ENCODE measurements around the gene PADI1.

PADI1 gene

DNA sequence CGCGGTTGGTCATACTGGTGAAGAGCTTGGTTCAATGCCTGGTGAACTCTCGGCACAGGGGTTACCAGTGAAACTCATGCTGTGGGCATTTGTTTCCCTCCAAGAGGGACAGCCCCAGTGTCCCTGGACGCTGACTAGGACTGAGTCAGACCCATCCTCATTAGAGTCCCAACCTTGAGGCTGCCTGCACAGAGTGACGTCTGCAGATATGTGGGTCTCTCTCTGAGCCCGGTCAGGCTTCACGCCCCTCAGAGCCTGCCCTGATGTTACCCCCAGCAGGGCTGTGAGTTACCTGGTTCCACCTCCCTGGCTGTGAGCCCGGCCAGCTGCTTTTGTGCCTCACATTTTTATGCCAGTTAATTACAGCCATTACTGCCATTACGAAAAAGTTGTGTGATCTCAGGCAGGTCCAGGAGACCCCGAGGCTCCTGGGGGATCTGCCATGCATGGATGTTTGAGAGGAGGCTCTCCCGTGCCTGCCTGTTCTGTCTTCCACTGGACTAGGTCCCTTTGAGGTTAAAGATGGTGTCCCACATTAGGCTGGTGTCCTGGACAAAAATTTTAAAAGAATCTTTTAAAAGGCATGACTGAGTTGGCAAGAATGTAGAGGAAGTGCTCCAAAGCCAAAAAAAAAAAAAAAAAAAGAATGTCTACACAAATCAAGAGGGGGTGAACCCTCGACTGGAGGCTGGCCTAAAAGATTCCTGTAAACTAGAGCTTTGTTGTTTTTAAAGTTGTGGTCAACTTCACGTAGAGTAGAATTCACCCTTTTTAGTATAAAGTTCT, 36.6 kb upstream of the PADI1 start:
- H3K4me1 Mint-ChIP-seq, result no peaks in the 10 kb centered on the region
- no peak overlapping the region for H3K27ac Mint-ChIP-seq
- H3K4me3 Mint-ChIP-seq, result no peak overlapping the region
- peaks cover 22% of the 10 kb centered on the region for H3K27me3 Mint-ChIP-seq
- DNase-seq (no peak), ATAC-seq (no peak)
- no peaks in the 10 kb centered on the region for H3K9me3 Mint-ChIP-seq

DNA sequence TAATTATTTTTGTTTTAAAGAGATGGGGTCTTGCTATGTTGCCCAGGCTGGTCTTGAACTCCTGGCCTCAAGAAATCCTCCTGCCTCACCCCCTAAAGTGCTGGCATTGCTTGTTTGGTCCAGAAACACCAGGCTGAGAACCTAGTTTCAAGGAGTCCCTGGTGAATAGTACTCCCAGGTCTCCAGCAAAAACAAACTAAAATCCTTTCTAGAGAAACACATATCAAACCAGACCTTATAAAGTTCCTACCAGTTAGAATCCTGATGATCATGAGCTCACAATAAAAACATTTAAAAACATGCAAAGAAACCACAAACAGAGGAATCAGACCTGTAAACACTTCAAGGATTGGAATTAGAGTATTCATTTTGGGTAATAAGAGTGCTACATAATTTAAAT, 34.4 kb upstream of the PADI1 start:
- peaks cover 23% of the 10 kb centered on the region for H3K27me3 Mint-ChIP-seq
- ATAC-seq (no peak), DNase-seq (no peak)
- H3K4me1 Mint-ChIP-seq, result no peaks in the 10 kb centered on the region
- H3K27ac Mint-ChIP-seq, result no peak overlapping the region
- peaks cover 0 to 14% of the 10 kb centered on the region in 2 donors for H3K9me3 Mint-ChIP-seq
- no peak overlapping the region for H3K4me3 Mint-ChIP-seq

DNA sequence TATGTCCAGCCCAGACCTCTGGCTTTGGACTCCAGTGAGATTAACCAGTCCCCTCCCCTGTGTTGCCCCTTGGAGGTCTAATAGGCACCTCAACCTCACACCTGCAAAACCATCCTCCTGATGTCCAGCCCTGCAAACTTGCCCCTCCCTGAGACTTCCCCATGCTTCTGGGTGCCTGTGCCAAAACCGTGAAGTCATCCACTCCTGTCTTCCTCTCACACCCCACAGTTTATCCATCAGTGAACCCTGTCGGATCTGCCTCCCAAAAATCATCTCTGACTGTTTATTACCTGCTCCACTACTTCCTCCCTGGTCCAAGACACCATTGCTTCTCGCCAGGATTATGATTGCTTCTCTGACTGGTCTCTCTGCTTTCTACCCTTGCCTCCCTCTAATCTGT, 31.7 kb upstream of the PADI1 start:
- Mint-ChIP-seq H3K27me3 (peaks cover 22% of the 10 kb centered on the region), H3K4me3 (no peak overlapping the region), H3K9me3 (peaks cover 0 to 14% of the 10 kb centered on the region in 2 donors), H3K4me1 (no peaks in the 10 kb centered on the region), H3K27ac (peak overlapping the region in 1 of 2 donors; percentile 0)
- DNase-seq (no peak), ATAC-seq (no peak)

DNA sequence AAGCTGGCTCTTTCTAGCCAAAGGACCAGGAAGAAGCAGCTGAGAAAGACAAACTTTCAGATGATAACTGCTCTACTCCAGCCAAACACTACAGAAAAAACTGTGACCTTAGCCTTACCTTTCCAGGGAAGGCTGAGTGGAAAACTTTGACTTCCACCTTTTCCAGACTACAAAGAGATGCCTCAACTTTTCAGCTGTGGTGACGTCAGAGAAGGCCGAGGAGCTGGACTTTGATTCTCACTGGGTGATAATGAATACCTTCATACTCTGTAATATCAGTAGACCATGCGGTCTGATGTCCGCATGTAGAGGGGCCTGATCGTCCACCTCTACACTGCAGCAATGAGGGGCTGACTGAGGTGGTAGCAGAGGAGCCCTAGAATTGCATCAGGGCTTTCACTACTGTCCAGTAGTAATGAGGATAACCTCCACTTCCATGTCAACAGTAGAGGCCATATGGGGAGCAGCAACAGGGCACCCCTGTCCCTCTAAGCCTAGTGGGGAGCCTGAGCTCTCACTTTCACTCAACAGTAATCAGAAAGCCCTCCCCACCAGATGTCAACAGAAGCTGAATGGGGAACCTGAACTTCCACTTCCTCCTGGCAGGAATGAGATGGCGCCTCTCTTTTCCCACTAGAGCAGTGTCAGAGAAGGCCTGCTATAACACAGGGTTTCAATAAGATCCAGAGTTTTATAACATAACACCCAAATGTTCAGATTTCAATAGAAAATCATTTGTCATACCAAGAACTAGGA, 28.4 kb upstream of the PADI1 start:
- peaks cover 0 to 14% of the 10 kb centered on the region in 2 donors for H3K9me3 Mint-ChIP-seq
- no peak overlapping the region for H3K4me3 Mint-ChIP-seq
- DNase-seq (no peak), ATAC-seq (no peak)
- peaks cover 16% of the 10 kb centered on the region for H3K4me1 Mint-ChIP-seq
- no peak overlapping the region for H3K27ac Mint-ChIP-seq
- peaks cover 47% of the 10 kb centered on the region for H3K27me3 Mint-ChIP-seq

DNA sequence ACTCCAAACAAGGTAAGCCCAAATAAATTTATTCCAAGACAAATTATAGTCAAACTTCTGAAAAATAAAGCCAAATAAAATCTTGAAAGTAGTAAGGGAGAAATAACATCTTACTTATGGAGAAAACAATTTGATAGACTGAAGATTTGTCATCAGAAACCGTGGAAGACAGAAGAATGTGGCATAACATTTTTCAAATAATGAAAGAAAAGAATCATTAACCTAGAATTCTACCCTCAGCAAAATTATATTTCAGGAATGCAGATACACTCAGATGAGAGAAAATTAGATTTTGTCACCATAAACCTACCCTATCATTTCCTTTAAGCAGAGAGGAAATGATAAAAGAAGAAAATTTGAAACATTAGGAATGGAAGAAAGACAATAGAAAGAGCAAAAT, 27.3 kb upstream of the PADI1 start:
- Mint-ChIP-seq H3K27me3 (peaks cover 47% of the 10 kb centered on the region), H3K4me3 (no peak overlapping the region), H3K27ac (no peak overlapping the region), H3K9me3 (peaks cover 0 to 14% of the 10 kb centered on the region in 2 donors), H3K4me1 (peaks cover 24% of the 10 kb centered on the region)
- DNase-seq (no peak), ATAC-seq (no peak)

DNA sequence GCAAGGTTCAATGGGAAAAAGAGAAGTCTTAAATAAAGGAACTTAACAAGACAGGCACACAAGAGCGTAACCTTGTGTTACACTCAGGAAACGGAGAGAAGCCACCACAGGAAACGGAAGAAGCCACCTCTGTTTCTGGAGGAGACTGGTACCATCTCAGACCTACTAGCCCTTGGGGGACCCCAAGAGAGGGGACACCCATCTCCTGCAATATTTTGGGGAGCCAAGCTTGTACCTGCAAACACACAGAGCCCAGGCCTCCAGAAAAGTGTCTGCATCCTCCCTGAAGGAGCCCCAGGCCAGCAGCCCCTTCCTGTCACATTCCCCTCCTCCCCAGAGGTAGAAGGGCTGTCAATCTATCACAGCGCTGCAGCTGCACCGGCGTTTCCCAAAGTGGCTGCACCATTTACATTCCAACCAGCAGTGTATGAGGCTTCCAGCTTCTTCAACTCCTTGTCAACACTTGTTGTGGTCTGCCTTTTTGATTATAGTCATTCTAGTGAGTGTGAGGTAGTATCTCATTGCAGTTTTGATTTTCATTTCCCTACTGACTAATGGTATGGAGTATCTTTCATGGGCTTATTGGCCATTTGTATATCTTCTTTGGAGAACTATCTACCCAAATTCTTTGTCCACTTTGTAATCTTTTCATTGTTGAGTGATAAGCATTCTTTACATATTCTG, 23.0 kb upstream of the PADI1 start:
- ATAC-seq (no peak), DNase-seq (no peak)
- Mint-ChIP-seq H3K9me3 (no peaks in the 10 kb centered on the region), H3K4me3 (peak overlapping the region in 1 of 2 donors; percentile 71), H3K27me3 (peaks cover 47% of the 10 kb centered on the region), H3K4me1 (peaks cover 38% of the 10 kb centered on the region), H3K27ac (no peak overlapping the region)

DNA sequence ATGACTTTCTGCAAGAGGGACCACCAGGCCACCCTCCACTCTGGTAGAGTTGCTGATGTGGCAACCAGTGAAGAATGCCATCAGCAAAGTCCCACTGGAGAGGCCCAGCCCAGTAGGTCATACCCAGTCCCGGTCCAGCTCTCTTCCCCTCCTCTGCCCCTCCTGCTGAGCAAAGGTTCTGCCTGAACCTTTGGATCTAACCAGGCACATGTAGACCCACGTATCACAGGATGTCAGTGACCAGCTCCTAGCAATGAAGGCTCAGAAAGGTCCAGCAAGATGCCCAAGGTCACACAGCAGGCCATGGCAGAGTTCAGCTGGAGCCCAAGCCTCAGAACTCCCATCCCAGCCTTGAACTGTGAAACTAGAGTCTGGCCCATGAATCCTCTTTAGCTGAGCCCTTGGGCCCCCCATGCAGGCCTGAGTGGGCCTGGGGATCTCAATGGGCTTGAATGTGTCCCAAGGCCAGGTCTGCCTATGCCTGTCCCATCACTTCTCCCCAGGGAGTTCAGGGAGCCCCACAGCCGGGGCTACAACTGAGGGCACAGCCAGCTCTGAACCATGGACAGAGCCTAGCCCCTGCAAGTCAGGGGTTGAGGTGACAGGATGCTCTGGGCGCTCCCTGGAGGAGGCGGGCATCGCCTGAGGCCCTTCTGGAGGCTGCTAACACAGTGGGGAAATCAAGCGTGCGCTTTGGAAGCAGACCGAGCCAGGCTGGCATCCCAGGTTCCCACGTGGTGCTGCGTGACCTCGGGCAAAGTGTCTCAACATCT, 21.4 kb upstream of the PADI1 start:
- Mint-ChIP-seq H3K4me1 (peaks cover 38% of the 10 kb centered on the region), H3K27ac (no peak overlapping the region), H3K27me3 (peaks cover 37% of the 10 kb centered on the region), H3K4me3 (no peak overlapping the region), H3K9me3 (peaks cover 6% of the 10 kb centered on the region in 2 donors)
- DNase-seq, result no peak
- ATAC-seq, result no peak

DNA sequence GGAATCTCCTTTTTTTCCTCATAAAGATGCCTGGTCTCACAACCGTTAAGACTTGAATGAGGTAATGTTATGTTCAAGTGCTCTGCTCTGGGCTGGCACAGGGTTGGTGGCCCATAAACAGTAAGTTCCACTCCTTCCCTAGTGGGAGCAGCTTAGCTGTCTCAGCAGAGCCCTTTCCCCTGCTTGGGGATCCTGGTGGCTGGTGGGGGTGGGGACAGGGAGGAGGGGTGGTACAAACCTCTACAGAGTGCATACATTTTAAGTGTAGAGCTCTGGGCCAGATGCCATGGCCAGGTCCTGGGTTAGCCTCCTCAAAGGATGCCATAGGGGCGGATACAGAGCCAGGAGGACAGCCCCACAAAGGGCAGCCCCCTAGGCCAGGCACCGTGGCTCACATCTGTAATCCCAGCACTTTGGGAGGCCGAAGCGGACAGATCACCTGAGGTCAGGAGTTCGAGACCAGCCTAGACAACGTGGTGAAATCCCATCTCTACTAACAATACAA, 20.7 kb upstream of the PADI1 start:
- no peak overlapping the region for H3K4me3 Mint-ChIP-seq
- peaks cover 31% of the 10 kb centered on the region for H3K27me3 Mint-ChIP-seq
- DNase-seq (no peak), ATAC-seq (no peak)
- peaks cover 38% of the 10 kb centered on the region for H3K4me1 Mint-ChIP-seq
- peaks cover 11 to 12% of the 10 kb centered on the region in 2 donors for H3K9me3 Mint-ChIP-seq
- no peak overlapping the region for H3K27ac Mint-ChIP-seq

DNA sequence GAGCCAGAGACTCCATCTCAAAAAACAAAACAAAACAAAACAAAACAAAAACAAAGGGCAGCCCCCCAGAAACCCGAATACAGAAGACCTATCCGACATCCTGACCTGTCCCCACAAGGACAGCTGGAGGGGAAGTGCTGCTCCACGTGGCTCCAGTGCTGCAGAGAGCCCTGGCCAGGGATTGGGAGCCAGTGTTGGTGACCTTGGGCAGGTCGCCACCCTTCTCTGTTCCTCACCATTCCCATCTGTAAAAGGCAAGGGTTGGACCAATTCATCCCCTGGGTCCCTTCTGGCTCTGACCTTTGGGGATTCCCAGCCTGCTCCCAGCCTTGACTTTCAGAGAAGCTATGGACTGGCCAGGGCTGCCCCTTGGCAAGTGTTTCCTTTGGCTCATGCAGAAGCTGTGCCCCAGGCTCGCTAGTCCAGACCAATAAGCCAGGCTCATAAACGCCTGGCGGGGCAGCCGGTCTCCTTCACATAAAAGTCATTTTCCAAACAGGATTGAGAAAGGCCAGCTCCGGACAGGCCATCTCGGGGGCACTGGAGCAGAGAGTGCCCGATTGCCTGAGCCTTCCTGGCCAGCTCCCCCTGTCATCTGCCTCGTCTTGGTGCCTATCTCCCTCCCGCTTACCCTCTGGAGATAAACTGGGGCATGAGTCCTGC, 20.0 kb upstream of the PADI1 start:
- Mint-ChIP-seq H3K4me3 (no peak overlapping the region), H3K27ac (no peak overlapping the region), H3K9me3 (peaks cover 11 to 12% of the 10 kb centered on the region in 2 donors), H3K4me1 (peaks cover 37% of the 10 kb centered on the region), H3K27me3 (peaks cover 25% of the 10 kb centered on the region)
- no peak for DNase-seq
- ATAC-seq, result no peak

DNA sequence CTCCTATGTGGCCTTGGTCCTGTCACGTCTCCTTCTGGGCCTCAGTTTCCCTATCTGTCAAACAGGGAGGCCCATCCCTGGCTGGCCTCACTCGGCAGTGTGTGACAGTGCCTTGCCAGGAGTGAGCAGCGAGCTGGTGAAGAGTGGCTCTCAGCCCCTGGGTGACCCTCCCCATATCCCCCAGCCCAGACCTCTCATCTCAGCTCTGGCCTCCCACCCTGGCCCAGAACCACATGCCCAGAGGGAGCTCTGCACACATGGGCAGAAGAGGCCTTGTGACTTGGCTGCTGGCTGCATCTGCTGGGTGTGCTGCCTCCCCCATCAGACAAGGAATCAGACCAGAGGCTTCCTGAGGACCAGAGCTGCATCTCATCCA, 19.5 kb upstream of the PADI1 start:
- ATAC-seq, result no peak
- H3K27ac Mint-ChIP-seq, result no peak overlapping the region

DNA sequence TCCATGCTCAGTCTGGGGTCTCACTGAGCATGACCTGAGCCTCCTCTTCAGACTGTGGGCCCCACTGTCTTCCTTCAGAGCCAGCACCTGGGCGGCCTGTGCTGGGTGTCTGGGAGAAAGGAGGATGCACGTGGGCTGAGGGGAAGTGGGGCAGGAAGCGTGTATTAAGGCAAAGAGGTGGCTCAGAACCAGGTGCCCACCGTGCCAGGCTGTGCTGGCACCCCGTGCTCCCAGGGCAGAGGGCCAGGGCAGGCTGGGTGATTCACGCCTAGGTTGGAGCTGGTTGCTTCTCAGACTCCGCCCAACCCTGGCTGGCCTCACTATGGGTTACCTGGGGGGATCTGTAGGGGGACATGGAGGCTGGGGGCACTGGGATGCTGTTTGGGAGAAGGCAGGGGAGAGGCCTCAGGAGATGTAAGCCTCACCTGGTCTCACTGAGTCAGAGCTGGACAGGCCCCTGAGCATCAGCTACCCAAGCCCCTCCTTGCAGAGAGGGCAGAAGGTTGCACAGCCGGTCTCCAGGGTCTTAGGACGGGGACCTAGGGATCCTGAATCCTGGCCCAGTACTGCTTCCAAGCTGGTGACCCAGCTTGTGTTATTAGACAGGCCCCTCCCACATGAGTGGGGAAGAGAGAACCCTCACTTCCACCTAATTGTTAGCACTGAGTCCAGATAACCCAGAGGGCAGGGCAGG, 18.6 kb upstream of the PADI1 start:
- ATAC-seq, result no peak

More for the DNA sequence above, 19.5 kb upstream of the PADI1 start:
- peaks cover 11 to 12% of the 10 kb centered on the region in 2 donors for H3K9me3 Mint-ChIP-seq
- peaks cover 32% of the 10 kb centered on the region for H3K4me1 Mint-ChIP-seq
- DNase-seq, result no peak
- H3K27me3 Mint-ChIP-seq, result peaks cover 19% of the 10 kb centered on the region
- H3K4me3 Mint-ChIP-seq, result no peak overlapping the region

DNA sequence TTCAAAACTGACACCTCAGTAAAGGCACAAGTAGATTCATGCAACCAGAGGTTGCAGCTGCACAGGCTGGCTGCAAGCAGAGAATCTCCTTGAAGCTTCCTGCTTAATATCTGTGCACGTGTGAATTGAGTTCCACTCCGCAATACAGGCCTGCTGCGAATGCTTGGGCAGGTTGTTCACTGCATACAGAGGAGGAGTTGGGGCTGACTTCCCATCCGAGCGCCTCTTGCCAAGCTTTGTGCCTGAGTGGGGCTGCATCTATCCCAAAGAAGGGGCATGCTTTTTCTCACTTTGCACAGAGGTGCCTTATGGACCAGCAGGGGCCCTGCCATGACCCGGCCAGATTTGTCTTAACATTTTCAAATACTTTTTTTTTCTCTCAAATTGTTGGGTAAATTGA, 17.9 kb upstream of the PADI1 start:
- peaks cover 16% of the 10 kb centered on the region for H3K4me1 Mint-ChIP-seq
- ATAC-seq, result no peak
- H3K27ac Mint-ChIP-seq, result no peak overlapping the region
- no peak overlapping the region for H3K4me3 Mint-ChIP-seq
- H3K27me3 Mint-ChIP-seq, result peaks cover 19% of the 10 kb centered on the region
- no peak for DNase-seq
- H3K9me3 Mint-ChIP-seq, result peaks cover 11 to 12% of the 10 kb centered on the region in 2 donors

More for the DNA sequence above, 18.6 kb upstream of the PADI1 start:
- Mint-ChIP-seq H3K27ac (no peak overlapping the region), H3K4me1 (peaks cover 23% of the 10 kb centered on the region), H3K27me3 (peaks cover 12% of the 10 kb centered on the region), H3K4me3 (no peak overlapping the region), H3K9me3 (peaks cover 11 to 12% of the 10 kb centered on the region in 2 donors)
- DNase-seq, result no peak

DNA sequence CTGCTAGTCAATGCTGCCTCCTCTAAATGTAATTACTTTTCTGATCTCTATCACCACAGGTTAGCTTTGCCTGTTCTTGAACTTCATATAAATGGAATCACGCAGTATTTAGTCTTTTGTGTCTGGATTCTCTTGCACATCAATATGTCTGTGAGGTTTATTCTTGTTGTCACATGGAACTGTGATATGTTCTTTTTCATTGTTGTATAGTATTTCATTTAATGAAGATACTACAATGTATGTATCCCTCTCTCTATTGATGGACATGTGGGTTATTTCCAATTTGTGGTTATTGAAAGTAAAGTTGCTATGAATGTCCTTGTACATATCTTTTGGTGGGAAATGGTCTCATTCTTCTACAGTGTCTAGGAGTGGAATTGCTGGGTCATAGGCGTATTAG, 16.7 kb upstream of the PADI1 start:
- no peak overlapping the region for H3K4me3 Mint-ChIP-seq
- no peak overlapping the region for H3K27ac Mint-ChIP-seq
- peaks cover 14% of the 10 kb centered on the region for H3K4me1 Mint-ChIP-seq
- peaks cover 11 to 12% of the 10 kb centered on the region in 2 donors for H3K9me3 Mint-ChIP-seq
- ATAC-seq (no peak), DNase-seq (no peak)
- peaks cover 31% of the 10 kb centered on the region for H3K27me3 Mint-ChIP-seq

Measured in stimulated activated naive CD8-positive, alpha-beta T cell treated with anti-CD3 and anti-CD28 coated beads, Interleukin-15, amount 100 ng/mL, for 72 hours (primary cell).